Ishikawa (cell line): ENCODE measurements around the gene BAZ2B.

Experiments
- CEBPB ChIP-seq: IDR thresholded peaks from 2 replicates; pipeline ENCODE4 v1.6.1; 2012
- CREB1 ChIP-seq: IDR thresholded peaks from 2 replicates; pipeline ENCODE4 v1.6.1; 2012; ENCODE audit warnings: low read depth
- FOXM1 ChIP-seq: IDR thresholded peaks from 2 replicates; pipeline ENCODE4 v1.6.1; 2012; ENCODE audit warnings: low read depth, borderline replicate concordance
- TF ChIP-seq, protein P1 (sequence below): IDR thresholded peaks from 2 replicates; pipeline ENCODE4 v1.6.1; 2012

DNA sequence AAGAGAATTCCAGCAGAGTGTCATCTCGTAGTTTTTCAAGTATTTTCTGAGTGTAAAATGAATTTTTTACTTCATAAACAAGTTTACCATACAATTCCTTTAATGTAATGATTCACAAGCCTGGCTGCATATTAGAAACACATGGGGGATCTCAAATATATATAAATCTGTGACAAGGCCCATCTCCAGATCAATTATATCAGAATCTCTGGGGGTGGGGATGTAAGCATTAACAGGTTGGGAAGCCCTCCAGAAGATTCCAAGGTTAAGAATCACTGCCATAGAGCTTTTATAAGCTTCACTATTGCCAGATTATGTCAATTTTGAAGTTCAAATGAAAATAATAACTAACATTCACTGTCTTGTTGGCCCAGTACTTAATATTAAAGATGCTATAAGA is 111.2 kb downstream of the BAZ2B start:
- TF ChIP-seq CEBPB (no peak), FOXM1 (no peak), CREB1 (no peak)
- TF ChIP-seq, protein P1, sequence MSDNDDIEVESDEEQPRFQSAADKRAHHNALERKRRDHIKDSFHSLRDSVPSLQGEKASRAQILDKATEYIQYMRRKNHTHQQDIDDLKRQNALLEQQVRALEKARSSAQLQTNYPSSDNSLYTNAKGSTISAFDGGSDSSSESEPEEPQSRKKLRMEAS: no peak
